Stimulated activated CD4-positive, alpha-beta T cell treated with anti-CD3 and anti-CD28 coated beads, TNF-alpha, amount 100 ng/mL, for 1 hour (primary cell): ENCODE data around the gene EPC2.

Source experiments
- DNase-seq, 3 donors: peaks; one replicate each; pipeline ENCODE4 v3.0.0-alpha.2; 2020; ENCODE audit warnings: low read depth in 3 of 3, low spot score in 1 of 3

Gene EPC2

DNA sequence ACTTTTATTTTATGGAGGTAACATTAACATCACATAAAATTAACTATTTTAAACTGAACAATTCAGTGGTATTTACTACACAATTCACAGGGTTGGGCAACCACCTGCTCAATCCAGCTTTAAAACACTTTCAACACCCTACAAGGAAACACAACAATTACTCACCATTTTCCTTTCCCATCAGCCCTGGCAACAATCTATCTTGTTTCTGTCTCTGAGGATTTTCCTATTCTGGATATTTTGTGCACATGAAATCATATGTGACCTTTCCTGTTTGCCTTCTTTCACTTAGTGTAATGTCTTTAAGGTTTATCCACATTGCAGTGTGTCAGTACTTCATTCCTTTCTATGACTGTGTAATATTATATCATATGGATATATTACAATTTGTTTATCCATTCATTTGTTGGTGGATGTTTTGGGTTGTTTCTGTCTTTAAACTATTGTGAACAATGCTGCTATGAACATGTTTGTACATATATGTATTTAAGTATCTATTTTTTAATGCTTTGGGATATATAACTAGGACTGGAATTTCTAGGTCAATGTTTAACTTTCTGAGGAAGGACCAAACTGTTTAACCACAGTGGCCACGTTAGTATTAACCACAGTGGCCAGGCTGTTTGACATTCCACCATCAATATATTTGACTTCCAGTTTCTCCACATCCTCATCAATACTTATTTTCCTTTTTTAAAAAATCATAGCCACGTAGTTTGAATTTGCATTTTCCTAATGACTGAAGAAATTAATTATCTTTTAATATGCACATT lies 158.1 kb downstream of the EPC2 start:
- no peak for DNase-seq

DNA sequence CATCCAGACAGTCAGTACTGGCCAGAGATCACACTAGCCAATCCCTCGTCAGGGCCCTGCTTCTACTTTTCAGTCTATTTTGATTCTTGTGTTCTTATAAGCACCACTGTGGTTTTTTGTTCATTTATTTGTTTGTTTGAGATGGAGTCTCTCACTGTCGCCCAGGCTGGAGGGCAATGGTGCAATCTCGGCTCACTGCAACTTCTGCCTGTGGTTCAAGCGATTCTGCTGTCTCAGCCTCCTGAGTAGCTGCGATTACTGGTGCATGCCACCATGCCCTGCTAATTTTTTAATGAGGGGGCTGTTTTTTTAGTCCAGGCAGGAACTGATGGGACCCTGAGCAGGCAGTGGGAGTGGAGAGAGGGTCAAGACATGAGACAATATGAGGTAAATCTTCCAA lies 165.5 kb downstream of the EPC2 start:
- DNase-seq = no peak

DNA sequence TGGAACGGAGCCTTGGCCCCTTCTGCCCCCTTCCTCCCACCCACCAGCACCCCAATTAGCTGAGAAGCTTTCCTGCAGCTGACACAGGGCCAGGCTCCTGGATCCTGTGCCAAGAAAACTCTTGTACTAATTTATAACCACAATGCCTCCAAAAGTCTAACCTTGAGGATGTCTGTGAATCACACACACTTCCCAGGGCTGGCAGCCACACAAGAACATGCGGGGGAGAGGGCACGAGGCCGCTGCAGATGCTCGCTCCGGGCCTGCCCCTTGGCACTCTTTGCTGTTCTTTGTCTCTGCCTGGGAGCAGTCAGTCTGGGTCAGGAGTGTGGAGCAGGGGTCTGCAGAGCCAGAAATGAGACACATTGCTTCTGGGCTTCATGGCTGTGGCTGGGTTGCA lies 167.8 kb downstream of the EPC2 start:
- DNase-seq = no peak

DNA sequence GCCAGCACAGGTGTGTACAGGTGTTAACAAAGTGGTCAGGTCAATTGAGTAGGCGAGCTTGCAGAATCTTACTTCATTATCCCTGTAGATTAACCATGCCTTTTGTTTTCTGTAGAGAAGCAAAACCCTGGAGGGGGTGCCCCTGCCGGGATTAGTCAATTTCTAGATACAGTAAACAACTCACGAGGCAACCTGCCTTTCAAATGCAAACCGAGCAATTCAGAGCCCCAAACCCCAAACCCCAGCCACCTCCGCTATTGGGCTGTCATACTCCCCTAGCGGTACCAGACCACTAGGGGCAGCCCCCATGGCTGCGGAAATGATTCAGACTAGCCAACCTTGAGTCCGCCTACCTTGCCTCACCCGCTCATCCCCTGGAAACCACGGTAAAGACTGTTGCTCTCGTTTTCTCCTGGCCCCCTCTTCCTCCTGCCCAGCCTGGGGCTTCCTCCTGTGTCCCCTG lies 169.1 kb downstream of the EPC2 start:
- peak; percentile 30 to 47 (median 31) for DNase-seq

DNA sequence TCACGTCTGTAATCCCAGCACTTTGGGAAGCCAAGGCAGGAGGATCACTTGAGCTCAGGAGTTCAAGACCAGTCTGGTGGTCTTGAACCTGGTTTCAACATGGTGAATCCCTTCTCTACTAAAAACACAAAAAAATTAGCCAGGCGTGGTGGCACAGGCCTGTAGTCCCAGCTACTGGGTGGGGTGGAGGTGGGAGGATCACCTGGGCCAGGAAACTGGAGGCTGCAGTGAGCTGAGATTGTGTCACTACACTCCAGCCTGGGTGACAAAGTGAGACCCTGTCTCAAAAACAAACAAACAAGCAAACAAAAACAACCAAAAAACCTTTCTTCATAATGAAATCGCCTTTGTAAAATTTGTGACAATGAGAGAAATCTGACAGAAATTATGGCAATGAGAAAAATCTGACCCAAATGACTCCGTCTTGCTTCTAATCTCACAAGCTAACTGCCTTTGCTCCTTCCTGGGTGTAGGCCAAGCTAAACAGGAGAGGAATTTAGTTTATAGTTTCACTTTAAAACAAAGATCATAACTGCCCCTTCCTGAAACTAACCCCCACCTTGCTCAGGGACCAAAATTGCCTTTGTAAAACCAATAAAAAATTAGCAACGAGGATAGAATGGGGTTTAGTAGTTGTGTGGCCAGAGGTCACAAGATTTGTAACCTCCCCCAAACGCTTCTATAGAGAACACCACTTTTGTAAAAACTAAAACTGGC lies 169.8 kb downstream of the EPC2 start:
- DNase-seq = no peak

DNA sequence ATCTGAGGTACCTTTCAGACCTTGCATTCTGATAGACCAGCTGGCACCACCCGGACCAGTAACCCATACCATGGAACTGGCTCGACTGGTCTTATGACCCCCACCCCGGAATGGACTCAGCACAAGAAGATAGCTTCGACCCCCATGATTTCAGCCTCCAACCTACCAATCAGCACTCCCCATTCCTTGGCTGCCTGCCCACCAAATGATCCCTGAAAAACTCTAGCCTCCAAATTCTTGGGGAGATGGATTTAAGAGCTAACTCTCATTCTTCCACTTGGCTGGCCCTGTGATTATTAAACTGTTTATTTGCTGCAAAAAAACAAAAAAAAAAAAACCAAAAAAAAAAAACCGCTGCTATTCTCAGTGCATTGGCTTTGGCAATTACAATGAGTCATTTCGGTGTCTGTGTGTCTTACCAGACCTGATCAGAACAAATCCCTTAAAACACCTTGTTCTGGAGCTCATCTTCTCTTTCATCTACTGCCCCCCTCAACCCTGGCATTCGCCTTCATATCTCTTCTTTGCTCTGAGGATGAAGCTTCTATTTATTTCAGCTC lies 170.4 kb downstream of the EPC2 start:
- no peak for DNase-seq

DNA sequence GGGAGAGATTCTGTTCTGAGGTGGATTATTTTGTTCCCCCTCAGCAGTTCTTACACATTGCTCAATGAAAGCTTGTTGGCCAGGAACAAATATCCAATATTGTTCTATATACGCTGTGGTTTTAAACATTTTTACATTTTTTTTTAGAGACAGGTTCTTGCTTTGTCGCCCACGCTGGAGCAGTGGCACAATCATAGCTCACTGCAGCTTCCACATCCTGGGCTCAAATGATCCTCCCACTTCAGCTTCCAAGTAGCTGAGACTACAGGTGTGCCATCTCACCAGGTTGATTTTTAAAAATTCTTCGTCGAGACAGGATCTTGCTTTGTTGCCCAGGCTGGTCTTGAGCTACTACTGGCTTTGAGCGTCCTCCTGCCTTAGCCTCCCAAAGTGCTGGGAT lies 171.6 kb downstream of the EPC2 start:
- DNase-seq = no peak

DNA sequence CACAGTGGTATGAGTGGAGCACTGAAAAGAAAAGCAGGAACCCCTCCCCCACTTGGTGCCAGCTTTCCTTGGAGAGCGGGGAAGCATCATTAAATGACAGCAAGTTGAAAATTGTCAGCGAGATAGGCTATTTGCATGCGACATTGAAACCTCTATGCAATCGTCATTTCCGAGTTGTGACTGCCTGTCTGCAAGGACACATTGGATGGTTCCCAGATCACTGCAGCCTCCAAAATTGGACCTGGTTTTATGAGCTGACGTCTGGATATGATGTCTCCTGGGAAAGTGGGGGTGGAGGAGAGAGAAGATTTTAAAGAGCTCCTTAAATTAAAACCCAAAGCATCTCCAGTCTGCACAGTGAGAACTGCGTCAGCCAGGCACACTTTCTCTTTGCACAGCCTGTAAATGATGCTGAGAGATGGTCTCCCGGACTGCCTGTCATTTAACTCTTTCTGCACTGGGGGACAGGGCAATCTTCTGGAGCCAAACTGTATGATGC lies 172.7 kb downstream of the EPC2 start:
- no peak for DNase-seq

DNA sequence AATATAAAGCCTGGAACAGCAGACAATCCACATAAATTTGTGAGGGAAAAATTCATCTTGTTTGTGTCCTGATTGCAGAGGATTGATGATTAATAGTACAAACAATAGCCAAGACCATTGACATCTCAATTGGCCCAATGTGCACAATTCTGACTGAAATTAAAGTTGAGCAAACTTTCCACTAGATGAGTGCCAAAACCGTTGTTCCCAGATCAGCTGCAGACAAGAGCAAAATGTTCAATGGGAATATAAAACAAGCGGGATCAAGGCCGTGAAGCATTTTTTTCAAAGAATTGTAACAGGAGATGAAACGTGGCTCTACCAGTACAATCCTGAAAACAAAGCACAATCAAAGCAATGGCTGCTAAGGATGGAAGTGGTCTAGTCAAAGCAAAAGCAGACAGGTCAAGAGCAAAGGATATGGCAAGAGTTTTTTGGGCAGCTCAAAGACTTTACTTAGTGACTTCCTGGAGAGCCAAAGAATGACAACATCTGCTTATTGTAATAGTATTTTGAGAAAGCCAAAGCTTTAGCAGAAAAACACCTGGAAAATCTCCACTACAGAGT lies 174.6 kb downstream of the EPC2 start:
- DNase-seq = no peak

DNA sequence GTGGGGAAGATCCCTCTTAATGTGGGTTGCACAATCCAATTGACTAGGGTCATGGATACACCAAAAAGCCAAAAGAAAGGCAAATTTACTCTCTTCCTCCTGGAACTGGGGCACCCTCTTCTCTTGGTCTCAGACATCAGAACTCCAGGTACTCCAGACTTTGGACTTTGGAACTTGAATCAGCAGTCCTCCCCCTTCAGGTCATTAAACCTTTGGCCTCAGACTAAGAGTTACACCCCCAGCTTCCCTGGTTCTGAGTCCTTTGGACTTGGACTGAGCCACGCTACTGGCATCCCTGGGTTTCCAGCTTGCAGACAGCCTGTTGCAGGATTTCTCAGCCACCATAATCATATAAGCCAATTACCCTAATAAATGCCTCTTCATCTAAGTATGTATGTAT lies 179.6 kb downstream of the EPC2 start:
- no peak for DNase-seq

DNA sequence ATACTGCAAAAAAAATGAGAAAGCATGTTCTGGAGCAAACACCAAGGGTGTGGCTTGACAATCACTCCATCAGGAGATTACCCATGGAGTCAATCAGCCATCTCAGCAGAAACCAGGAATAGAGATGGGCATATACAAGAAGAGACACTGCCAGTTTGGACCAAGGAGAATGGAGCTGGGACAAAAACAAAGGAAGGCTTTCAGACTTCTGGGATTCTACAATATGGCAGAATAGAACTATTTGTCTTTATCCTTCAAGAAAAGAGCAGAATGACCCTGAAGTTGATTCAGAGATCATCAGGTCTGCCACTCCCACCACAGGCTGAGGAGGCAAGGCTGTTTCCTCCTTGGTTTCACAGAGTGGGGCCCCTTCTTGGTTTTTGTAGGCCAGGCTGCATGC lies 182.2 kb downstream of the EPC2 start:
- no peak for DNase-seq

DNA sequence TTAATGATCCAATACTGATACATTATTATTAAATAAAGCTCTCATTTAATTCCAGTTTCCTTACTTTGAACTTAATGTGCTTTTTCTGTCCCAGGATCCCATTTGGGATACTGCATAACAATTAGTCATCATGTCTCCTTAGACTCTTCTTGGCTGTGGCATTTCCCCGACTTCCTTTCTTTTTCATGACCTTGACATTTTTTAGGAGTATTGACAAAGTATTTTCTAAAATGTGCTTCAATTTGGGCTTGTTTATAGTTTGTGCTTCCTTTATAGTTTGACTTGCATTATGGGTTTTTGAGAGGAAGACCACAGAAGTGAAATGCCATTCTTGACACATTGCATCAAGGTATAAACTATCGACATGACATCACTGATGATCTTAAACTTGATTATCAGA lies 184.4 kb downstream of the EPC2 start:
- no peak for DNase-seq

DNA sequence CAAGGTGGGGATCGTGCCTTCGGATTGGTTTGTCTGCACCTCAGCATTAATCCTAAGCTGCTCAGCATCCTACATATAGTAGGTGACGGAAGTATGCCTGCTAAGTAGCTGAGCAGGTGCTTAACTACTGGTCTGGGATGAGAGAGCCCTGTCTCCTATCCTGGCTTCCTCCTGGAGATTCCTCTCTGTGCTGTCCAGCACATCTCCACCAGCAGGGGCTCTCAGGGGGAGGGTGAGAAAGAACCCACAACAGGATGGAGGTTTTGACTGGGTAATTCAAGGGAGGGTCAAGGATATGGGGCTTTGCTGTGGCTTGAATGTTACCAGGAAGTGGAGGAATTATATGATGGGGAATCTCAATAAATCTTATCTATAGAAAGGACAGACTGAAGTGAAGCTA lies 185.1 kb downstream of the EPC2 start:
- DNase-seq = no peak

DNA sequence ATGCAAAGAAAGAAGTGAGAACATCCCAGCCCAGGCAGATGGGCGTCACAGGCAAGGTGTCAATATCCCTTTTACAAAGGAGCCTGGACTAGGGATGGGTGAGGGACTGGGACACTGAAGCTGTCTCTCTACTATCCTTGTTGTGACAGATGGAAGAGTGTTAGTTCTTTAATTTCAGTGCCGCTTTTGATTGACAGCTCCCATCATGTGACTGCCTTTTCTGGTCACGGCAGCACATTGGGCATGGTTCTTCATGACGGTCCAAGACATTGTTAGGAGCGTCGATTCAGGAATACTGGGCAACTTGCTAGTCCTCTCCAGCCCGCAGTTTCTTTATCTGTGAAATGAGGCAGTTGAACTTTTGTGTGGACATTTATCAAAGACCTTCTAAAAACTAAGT lies 188.1 kb downstream of the EPC2 start:
- no peak for DNase-seq
